Urinary bladder (tissue), 4 donors: ENCODE data around the gene TPP1. TPM values are rescaled to one million over a fixed set of nuclear protein-coding genes. Genes with fewer than 3 reads are reported as not detected.
A peak's percentile ranks its signal among the peaks of the same experiment; 100 is the strongest.

Source experiments
- DNase-seq: peaks from one replicate; pipeline ENCODE4 v3.0.0-alpha.2; 2015; ENCODE audit errors: extremely low spot score
- H3K27ac ChIP-seq: one replicate; pipeline ENCODE4 v1.5.1; 2013; ENCODE audit warnings: low read depth, mild to moderate bottlenecking, moderate library complexity
- H3K36me3 ChIP-seq: one replicate; pipeline ENCODE4 v1.6.1; 2013; ENCODE audit warnings: mild to moderate bottlenecking, moderate library complexity; ENCODE audit not compliant: insufficient read depth
- H3K4me1 ChIP-seq: one replicate; pipeline ENCODE4 v1.6.1; 2013; ENCODE audit warnings: mild to moderate bottlenecking, moderate library complexity; ENCODE audit not compliant: insufficient read depth
- H3K4me3 ChIP-seq: one replicate; pipeline ENCODE4 v1.5.1; 2013; ENCODE audit warnings: low read depth, low read length
- WGBS: extraction: QIAGEN DNeasy Blood & Tissue Kit; methylation state at CpG from one replicate; pipeline ENCODE4 v1.1.7; 2013; 5-methylcytosine and 5-hydroxymethylcytosine counted together
- polyA plus RNA-seq: library from polyadenylated mRNA; stranded (reverse); fragments of 200-250 nt; gene quantifications from one replicate; pipeline ENCODE4 v1.2.3, GENCODE V29; 2013
- total RNA-seq: library from RNA; depleted of rRNA; stranded (reverse); fragments of >200 nt; gene quantifications from one replicate; pipeline ENCODE4 v1.2.3, GENCODE V29; 2014
- donor health status: healthy with polysubstance abuse.
- donor health status: healthy.

TPP1 gene
- total and polyA plus RNA-seq, 2 donors = 48.9 to 101 TPM

GRCh38 chr11:6594142-6594768, 25.0 kb downstream of the TPP1 start:
- H3K4me3 ChIP-seq = no peak overlapping the region
- H3K36me3 ChIP-seq = no peaks in the 10 kb centered on the region
- H3K27ac ChIP-seq = no peak overlapping the region
- DNase-seq = no peak
- WGBS = 87% methylated on average over 3 of the region's 3 CpGs
- no peaks in the 10 kb centered on the region for H3K4me1 ChIP-seq

- H3K27ac ChIP-seq = no peak overlapping the region
Measured at GRCh38 chr11:6588018-6588417, 31.2 kb downstream of the TPP1 start.

GRCh38 chr11:6587360-6587953, 31.8 kb downstream of the TPP1 start:
- 94% methylated on average over 11 of the region's 11 CpGs for WGBS
- H3K4me1 ChIP-seq = no peaks in the 10 kb centered on the region
- no peaks in the 10 kb centered on the region for H3K36me3 ChIP-seq
- DNase-seq = no peak
- no peak overlapping the region for H3K27ac ChIP-seq
- no peak overlapping the region for H3K4me3 ChIP-seq

More at GRCh38 chr11:6588018-6588417, 31.2 kb downstream of the TPP1 start:
- no peak overlapping the region for H3K4me3 ChIP-seq
- DNase-seq = no peak
- no peaks in the 10 kb centered on the region for H3K36me3 ChIP-seq
- WGBS = 85% methylated on average over 1 of the region's 1 CpG
- H3K4me1 ChIP-seq = no peaks in the 10 kb centered on the region

GRCh38 chr11:6586434-6587359, 32.5 kb downstream of the TPP1 start:
- no peak overlapping the region for H3K27ac ChIP-seq
- WGBS = 62% methylated on average over 25 of the region's 25 CpGs
- H3K4me3 ChIP-seq = no peak overlapping the region
- H3K4me1 ChIP-seq = no peaks in the 10 kb centered on the region
- no peaks in the 10 kb centered on the region for H3K36me3 ChIP-seq
- no peak for DNase-seq

- no peak for DNase-seq
- no peaks in the 10 kb centered on the region for H3K36me3 ChIP-seq
- H3K4me1 ChIP-seq = no peaks in the 10 kb centered on the region
- 94% methylated on average over 4 of the region's 4 CpGs for WGBS
- H3K4me3 ChIP-seq = no peak overlapping the region
- H3K27ac ChIP-seq = no peak overlapping the region
Measured at GRCh38 chr11:6584528-6584927, 34.7 kb downstream of the TPP1 start.

GRCh38 chr11:6583584-6583983, 35.6 kb downstream of the TPP1 start:
- Histone ChIP-seq H3K27ac (no peak overlapping the region), H3K36me3 (no peaks in the 10 kb centered on the region), H3K4me3 (no peak overlapping the region), H3K4me1 (no peaks in the 10 kb centered on the region)
- DNase-seq = no peak
- 98% methylated on average over 1 of the region's 1 CpG for WGBS

GRCh38 chr11:6579681-6580080, 39.5 kb downstream of the TPP1 start:
- H3K36me3 ChIP-seq = no peaks in the 10 kb centered on the region
- 79% methylated on average over 2 of the region's 2 CpGs for WGBS
- H3K27ac ChIP-seq = no peak overlapping the region
- DNase-seq = no peak
- no peak overlapping the region for H3K4me3 ChIP-seq
- no peaks in the 10 kb centered on the region for H3K4me1 ChIP-seq

- H3K4me3 ChIP-seq = no peak overlapping the region
- H3K27ac ChIP-seq = no peak overlapping the region
- no peaks in the 10 kb centered on the region for H3K4me1 ChIP-seq
- 92% methylated on average over 1 of the region's 1 CpG for WGBS
- H3K36me3 ChIP-seq = no peaks in the 10 kb centered on the region
- DNase-seq = no peak
Measured at GRCh38 chr11:6578134-6578533, 41.1 kb downstream of the TPP1 start.

- WGBS = 21% methylated on average over 6 of the region's 6 CpGs
- Histone ChIP-seq H3K36me3 (no peaks in the 10 kb centered on the region), H3K4me1 (no peaks in the 10 kb centered on the region), H3K4me3 (no peak overlapping the region), H3K27ac (no peak overlapping the region)
- peak; percentile 64 for DNase-seq
Measured at GRCh38 chr11:6576471-6577373, 42.5 kb downstream of the TPP1 start.

- H3K4me1 ChIP-seq = no peaks in the 10 kb centered on the region
- no peak overlapping the region for H3K27ac ChIP-seq
- no peak overlapping the region for H3K4me3 ChIP-seq
- 86% methylated on average over 6 of the region's 6 CpGs for WGBS
- H3K36me3 ChIP-seq = no peaks in the 10 kb centered on the region
- DNase-seq = no peak
Measured at GRCh38 chr11:6574816-6575715, 44.2 kb downstream of the TPP1 start.

GRCh38 chr11:6572215-6572614, 47.0 kb downstream of the TPP1 start:
- Histone ChIP-seq H3K36me3 (no peaks in the 10 kb centered on the region), H3K27ac (no peak overlapping the region), H3K4me1 (no peaks in the 10 kb centered on the region), H3K4me3 (no peak overlapping the region)
- no peak for DNase-seq
- WGBS = 59% methylated on average over 2 of the region's 2 CpGs

- no peaks in the 10 kb centered on the region for H3K4me1 ChIP-seq
- no peak for DNase-seq
- no peaks in the 10 kb centered on the region for H3K36me3 ChIP-seq
- no peak overlapping the region for H3K4me3 ChIP-seq
- 71% methylated on average over 22 of the region's 22 CpGs for WGBS
- H3K27ac ChIP-seq = no peak overlapping the region
Measured at GRCh38 chr11:6571434-6572008, 47.7 kb downstream of the TPP1 start.
